ENCODE measurements around the gene TM6SF1.

Gene TM6SF1

DNA sequence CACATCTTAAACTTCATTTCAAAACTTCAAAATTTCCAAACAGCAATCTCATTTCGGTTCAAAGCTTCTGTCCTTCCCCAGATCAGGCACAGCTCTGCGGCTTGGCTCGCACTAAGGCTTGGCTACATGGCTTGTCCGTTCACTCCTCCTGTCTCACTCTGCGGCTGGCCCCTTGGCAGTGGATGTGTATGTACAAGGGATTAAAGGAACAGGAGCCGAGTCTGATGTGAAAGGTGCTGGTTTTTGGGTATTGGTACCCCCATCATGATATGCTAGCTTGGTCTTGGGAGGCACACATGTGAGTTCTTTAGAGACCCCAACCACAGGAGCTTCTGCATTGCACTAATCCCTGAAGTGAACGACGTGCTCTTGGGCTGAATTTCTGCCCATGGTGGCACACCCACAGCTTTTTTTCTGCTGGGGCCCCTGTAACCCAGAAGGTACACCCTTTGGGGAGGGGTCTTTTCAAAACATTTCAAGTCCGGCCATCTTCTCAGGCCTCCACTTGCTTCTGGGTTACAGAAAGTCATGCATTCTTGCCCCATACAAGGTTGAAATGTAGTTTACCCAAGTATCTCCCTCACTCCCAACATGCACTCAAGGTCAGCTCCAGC, 12.6 kb downstream of the TM6SF1 start:
- no peaks in the 10 kb centered on the region for H3K79me2 ChIP-seq (ENCODE audit: insufficient read depth, low read length)
- H3K4me3 ChIP-seq (ENCODE audit: insufficient read depth, low read length, poor library complexity, severe bottlenecking), result no peak overlapping the region
- no peaks in the 10 kb centered on the region for H4K20me1 ChIP-seq (ENCODE audit: low read depth, low read length)
- TF ChIP-seq EZH2phosphoT487 (conservative IDR thresholded peaks at IDR 0.05; ENCODE audit: low read length), result no peak
- TF ChIP-seq, protein P1, sequence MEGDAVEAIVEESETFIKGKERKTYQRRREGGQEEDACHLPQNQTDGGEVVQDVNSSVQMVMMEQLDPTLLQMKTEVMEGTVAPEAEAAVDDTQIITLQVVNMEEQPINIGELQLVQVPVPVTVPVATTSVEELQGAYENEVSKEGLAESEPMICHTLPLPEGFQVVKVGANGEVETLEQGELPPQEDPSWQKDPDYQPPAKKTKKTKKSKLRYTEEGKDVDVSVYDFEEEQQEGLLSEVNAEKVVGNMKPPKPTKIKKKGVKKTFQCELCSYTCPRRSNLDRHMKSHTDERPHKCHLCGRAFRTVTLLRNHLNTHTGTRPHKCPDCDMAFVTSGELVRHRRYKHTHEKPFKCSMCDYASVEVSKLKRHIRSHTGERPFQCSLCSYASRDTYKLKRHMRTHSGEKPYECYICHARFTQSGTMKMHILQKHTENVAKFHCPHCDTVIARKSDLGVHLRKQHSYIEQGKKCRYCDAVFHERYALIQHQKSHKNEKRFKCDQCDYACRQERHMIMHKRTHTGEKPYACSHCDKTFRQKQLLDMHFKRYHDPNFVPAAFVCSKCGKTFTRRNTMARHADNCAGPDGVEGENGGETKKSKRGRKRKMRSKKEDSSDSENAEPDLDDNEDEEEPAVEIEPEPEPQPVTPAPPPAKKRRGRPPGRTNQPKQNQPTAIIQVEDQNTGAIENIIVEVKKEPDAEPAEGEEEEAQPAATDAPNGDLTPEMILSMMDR (IDR thresholded peaks at IDR 0.05; ENCODE audit: insufficient read depth, low read length, poor library complexity, severe bottlenecking), result no peak
- H3K4me2 ChIP-seq (ENCODE audit: low read depth, low read length, poor library complexity, severe bottlenecking), result no peak overlapping the region
- H3K9me2 ChIP-seq (replicated peaks; ENCODE audit: insufficient read depth, low read length), result no peaks in the 10 kb centered on the region
- no peak overlapping the region for H2AFZ ChIP-seq (ENCODE audit: low read depth, low read length, severe bottlenecking)
- no peak overlapping the region for H3K27ac ChIP-seq (ENCODE audit: low read depth, low read length)
- no peaks in the 10 kb centered on the region for H3K9me3 ChIP-seq (ENCODE audit: insufficient read depth, low read length)
- H3K9ac ChIP-seq (ENCODE audit: low read length), result no peak overlapping the region
- H3K36me3 ChIP-seq (ENCODE audit: low read length), result no peaks in the 10 kb centered on the region
- H3F3A ChIP-seq (ENCODE audit: insufficient read depth), result no peaks in the 10 kb centered on the region
- H3K27me3 ChIP-seq (ENCODE audit: low read length), result no peaks in the 10 kb centered on the region; the same call in 1 of the 2 replicates

DNA sequence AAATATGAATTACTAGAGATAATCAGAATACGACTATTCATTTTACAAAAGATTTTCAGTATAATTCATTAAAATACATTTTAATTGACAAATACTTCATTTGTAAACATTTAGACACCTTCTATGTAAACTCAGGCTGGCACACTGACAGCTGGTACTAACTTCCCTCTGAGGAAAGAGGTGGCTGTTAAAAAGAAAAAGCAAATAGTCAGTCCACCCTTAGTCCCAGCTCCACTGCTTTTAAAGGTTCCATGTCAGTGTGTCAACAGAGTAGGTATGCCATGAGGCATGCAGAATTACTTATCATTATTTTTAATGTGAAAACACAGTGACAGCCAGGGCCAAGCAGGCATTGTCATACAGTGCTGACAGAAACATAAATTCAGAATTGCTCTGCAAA, 16.1 kb downstream of the TM6SF1 start:
- Histone ChIP-seq H3K9me2 (replicated peaks; ENCODE audit: insufficient read depth, low read length) (no peaks in the 10 kb centered on the region), H3K4me2 (ENCODE audit: low read depth, low read length, poor library complexity, severe bottlenecking) (no peak overlapping the region), H3K27me3 (ENCODE audit: low read length) (no peaks in the 10 kb centered on the region; the same call in 1 of the 2 replicates), H3K36me3 (ENCODE audit: low read length) (no peaks in the 10 kb centered on the region), H3K27ac (ENCODE audit: low read depth, low read length) (no peak overlapping the region), H3K79me2 (ENCODE audit: insufficient read depth, low read length) (no peaks in the 10 kb centered on the region), H3K9me3 (ENCODE audit: insufficient read depth, low read length) (no peaks in the 10 kb centered on the region), H3F3A (ENCODE audit: insufficient read depth) (no peaks in the 10 kb centered on the region), H4K20me1 (ENCODE audit: low read depth, low read length) (no peaks in the 10 kb centered on the region), H3K4me3 (ENCODE audit: insufficient read depth, low read length, poor library complexity, severe bottlenecking) (no peak overlapping the region), H2AFZ (ENCODE audit: low read depth, low read length, severe bottlenecking) (no peak overlapping the region), H3K9ac (ENCODE audit: low read length) (no peak overlapping the region)
- TF ChIP-seq, protein P1 (IDR thresholded peaks at IDR 0.05; ENCODE audit: insufficient read depth, low read length, poor library complexity, severe bottlenecking), result no peak
- TF ChIP-seq EZH2phosphoT487 (conservative IDR thresholded peaks at IDR 0.05; ENCODE audit: low read length), result no peak

DNA sequence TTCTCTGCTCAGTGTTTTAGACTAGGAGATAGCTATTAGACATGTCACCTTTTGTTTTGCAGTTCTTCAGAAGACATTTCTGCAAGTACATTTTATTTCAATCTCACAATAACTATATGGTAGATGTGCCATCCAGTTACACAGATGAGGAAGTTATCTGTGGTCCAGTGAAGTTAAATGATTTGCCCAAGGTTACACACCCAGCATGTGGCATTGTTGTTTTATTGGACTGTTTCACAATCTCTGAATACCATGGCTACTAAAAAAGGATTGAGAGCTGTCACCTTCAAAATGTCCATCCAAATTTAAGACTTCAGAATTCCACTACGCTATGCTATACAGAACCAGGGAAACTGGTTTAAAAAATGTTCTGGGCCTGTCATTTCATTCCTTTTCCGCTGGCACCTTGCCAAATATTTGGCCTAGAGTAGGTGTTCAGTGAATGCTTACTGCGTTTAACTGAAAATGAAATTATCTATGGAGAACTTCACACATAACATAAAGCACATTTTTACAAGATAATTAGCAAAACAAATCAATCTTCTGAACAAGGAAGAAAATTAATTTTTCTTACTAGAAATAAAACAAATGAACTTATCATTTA, 20.2 kb downstream of the TM6SF1 start:
- no peak overlapping the region for H3K4me3 ChIP-seq (ENCODE audit: insufficient read depth, low read length, poor library complexity, severe bottlenecking)
- H3K9me3 ChIP-seq (ENCODE audit: insufficient read depth, low read length), result no peaks in the 10 kb centered on the region
- H3K9me2 ChIP-seq (replicated peaks; ENCODE audit: insufficient read depth, low read length), result no peaks in the 10 kb centered on the region
- H3F3A ChIP-seq (ENCODE audit: insufficient read depth), result no peaks in the 10 kb centered on the region
- H3K27ac ChIP-seq (ENCODE audit: low read depth, low read length), result no peak overlapping the region
- no peaks in the 10 kb centered on the region for H4K20me1 ChIP-seq (ENCODE audit: low read depth, low read length)
- no peaks in the 10 kb centered on the region for H3K27me3 ChIP-seq (ENCODE audit: low read length)
- no peak overlapping the region for H3K4me2 ChIP-seq (ENCODE audit: low read depth, low read length, poor library complexity, severe bottlenecking)
- no peak overlapping the region for H3K9ac ChIP-seq (ENCODE audit: low read length)
- H3K36me3 ChIP-seq (ENCODE audit: low read length), result no peaks in the 10 kb centered on the region
- no peak overlapping the region for H2AFZ ChIP-seq (ENCODE audit: low read depth, low read length, severe bottlenecking)
- no peaks in the 10 kb centered on the region for H3K79me2 ChIP-seq (ENCODE audit: insufficient read depth, low read length)
- TF ChIP-seq, protein P1 (IDR thresholded peaks at IDR 0.05; ENCODE audit: insufficient read depth, low read length, poor library complexity, severe bottlenecking), result no peak
- TF ChIP-seq EZH2phosphoT487 (conservative IDR thresholded peaks at IDR 0.05; ENCODE audit: low read length), result no peak

All from SU-DHL-6 (cell line).